ENCODE data around the gene ZNF3. TPM values are rescaled to one million over a fixed set of nuclear protein-coding genes. Genes with fewer than 3 reads are reported as not detected.

ZNF3 gene
- total RNA-seq, 1 donor from 2014 or later = 24.6 TPM

GRCh38 chr7:100102950-100103840 lies 21.7 kb upstream of the ZNF3 start:
- H3K36me3 Mint-ChIP-seq (ENCODE audit: low read depth) = peaks cover 37% of the 10 kb centered on the region
- H3K9me3 Mint-ChIP-seq = no peaks in the 10 kb centered on the region
- peak overlapping the region; percentile 94 for H3K4me3 Mint-ChIP-seq
- DNase-seq (ENCODE audit: low spot score) = no peak
- intact Hi-C loops (cut with micrococcal nuclease) = no loop called here
- H3K27ac Mint-ChIP-seq = no peak overlapping the region
- no peaks in the 10 kb centered on the region for H3K27me3 Mint-ChIP-seq (ENCODE audit: insufficient read depth)
- peaks cover 29% of the 10 kb centered on the region for H3K4me1 Mint-ChIP-seq (ENCODE audit: low read depth)

DNA sequence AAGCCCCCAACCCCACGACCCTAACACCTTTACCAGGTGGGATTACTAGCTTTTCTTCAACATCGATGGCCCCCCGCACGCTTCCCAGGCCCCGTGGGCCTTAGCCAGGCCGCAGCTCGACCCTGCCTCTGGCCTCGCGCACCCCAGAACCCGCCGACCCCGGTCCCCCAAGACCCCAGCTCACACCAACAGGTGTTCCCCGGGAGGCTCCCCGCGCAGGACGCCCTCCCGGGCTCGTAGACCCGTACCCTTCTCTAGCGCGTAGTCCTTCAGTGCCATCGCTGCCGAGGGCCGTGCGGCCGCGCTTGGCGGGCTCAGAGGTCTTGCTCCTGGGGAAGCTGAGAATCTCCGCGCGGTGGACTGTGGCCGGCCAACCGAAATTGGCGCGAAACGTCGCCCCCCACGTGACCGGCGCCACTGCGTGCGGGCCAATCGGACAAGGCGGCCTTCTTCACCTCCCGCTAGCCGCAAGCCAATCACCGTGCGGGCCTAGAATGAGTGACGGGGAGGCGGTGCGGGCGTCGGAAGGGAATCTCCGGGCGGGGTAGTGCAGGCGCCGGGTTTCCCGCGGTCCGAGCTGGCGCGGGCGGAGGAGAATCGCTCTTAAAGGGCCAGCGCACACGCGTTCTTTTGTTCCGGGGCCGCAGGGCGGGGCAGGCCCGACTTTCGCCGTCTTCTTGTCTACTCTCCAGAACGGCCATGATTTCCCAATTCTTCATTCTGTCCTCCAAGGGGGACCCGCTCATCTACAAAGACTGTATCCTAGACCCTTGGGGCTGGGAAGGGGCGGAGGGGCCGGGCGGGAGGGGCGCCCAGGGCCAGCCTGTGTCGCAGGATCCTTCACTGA lies 19.7 kb upstream of the ZNF3 start, which contains the start of the genes AP4M1 and MCM7:
TSS of gene AP4M1 (plus strand) at position 628 of the 847 bp plus-strand sequence. CDS start at position 700, 72 bp downstream.
TSS of gene MCM7 (minus strand) at position 382 of the 847 bp plus-strand sequence. CDS start at position 279, 103 bp downstream.
- Mint-ChIP-seq H3K4me1 (ENCODE audit: low read depth) (peaks cover 39% of the 10 kb centered on the region), H3K4me3 (peak within 1 kb of the TSS; percentile 94), H3K9me3 (no peaks in the 10 kb centered on the region), H3K27ac (peak within 1 kb of the TSS; percentile 97), H3K27me3 (ENCODE audit: insufficient read depth) (no peaks in the 10 kb centered on the region), H3K36me3 (ENCODE audit: low read depth) (peaks cover 47% of the 10 kb centered on the region)
- intact Hi-C loops (cut with micrococcal nuclease) = loop anchor here (1.0 to 2.0 kb wide), 11 partner anchors 18 to 604 kb away; partner anchors contain the start of genes CNPY4, LAMTOR4, MEPCE and PPP1R35
- peak; percentile 98 for DNase-seq (ENCODE audit: low spot score)

- Mint-ChIP-seq H3K4me3 (peak overlapping the region; percentile 94), H3K27me3 (ENCODE audit: insufficient read depth) (no peaks in the 10 kb centered on the region), H3K36me3 (ENCODE audit: low read depth) (peaks cover 53% of the 10 kb centered on the region), H3K9me3 (no peaks in the 10 kb centered on the region), H3K27ac (peak overlapping the region; percentile 97), H3K4me1 (ENCODE audit: low read depth) (peaks cover 45% of the 10 kb centered on the region)
- intact Hi-C loops (cut with micrococcal nuclease) = loop anchor here (1.0 to 2.0 kb wide), 14 partner anchors 11 to 605 kb away; partner anchors contain the start of genes CNPY4, GNB2, LAMTOR4 and MBLAC1
- DNase-seq (ENCODE audit: low spot score) = peak; percentile 89
Measured at GRCh38 chr7:100100420-100101015, 19.0 kb upstream of the ZNF3 start.

- intact Hi-C loops (cut with micrococcal nuclease) = no loop called here
- H3K27ac Mint-ChIP-seq = peak overlapping the region; percentile 97
- H3K27me3 Mint-ChIP-seq (ENCODE audit: insufficient read depth) = no peaks in the 10 kb centered on the region
- H3K4me3 Mint-ChIP-seq = peak overlapping the region; percentile 94
- H3K9me3 Mint-ChIP-seq = no peaks in the 10 kb centered on the region
- H3K4me1 Mint-ChIP-seq (ENCODE audit: low read depth) = peaks cover 45% of the 10 kb centered on the region
- peaks cover 58% of the 10 kb centered on the region for H3K36me3 Mint-ChIP-seq (ENCODE audit: low read depth)
- DNase-seq (ENCODE audit: low spot score) = no peak
Measured at GRCh38 chr7:100099452-100099851, 17.9 kb upstream of the ZNF3 start.

DNA sequence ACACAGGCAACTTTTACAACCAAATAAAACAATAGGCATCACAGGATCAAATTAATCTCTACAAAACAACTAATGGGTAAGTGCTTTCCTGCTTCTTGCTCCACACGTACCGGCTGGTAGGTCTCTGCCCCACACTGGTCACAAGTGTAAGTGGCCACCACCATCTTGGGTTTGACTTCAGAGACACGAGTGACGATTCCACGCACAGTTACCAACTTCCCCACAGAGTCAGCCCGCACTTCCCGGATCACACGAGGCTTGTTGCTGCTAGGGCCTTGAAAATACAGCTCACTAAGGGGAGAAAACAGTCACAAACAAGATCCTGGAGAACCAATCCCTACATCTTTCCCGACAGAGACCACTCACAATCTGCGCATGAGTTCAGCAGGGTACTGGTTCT lies 17.4 kb upstream of the ZNF3 start:
- Mint-ChIP-seq H3K27ac (peak overlapping the region; percentile 67), H3K9me3 (no peaks in the 10 kb centered on the region), H3K36me3 (ENCODE audit: low read depth) (peaks cover 58% of the 10 kb centered on the region), H3K27me3 (ENCODE audit: insufficient read depth) (no peaks in the 10 kb centered on the region), H3K4me3 (peak overlapping the region; percentile 94), H3K4me1 (ENCODE audit: low read depth) (peaks cover 43% of the 10 kb centered on the region)
- no peak for DNase-seq (ENCODE audit: low spot score)
- intact Hi-C loops (cut with micrococcal nuclease) = no loop called here

- H3K4me3 Mint-ChIP-seq = no peak overlapping the region
- no peak overlapping the region for H3K27ac Mint-ChIP-seq
- no peaks in the 10 kb centered on the region for H3K27me3 Mint-ChIP-seq (ENCODE audit: insufficient read depth)
- no peak for DNase-seq (ENCODE audit: low spot score)
- intact Hi-C loops (cut with micrococcal nuclease) = no loop called here
- H3K4me1 Mint-ChIP-seq (ENCODE audit: low read depth) = peaks cover 54% of the 10 kb centered on the region
- no peaks in the 10 kb centered on the region for H3K9me3 Mint-ChIP-seq
- peaks cover 81% of the 10 kb centered on the region for H3K36me3 Mint-ChIP-seq (ENCODE audit: low read depth)
Measured at GRCh38 chr7:100095704-100096103, 14.2 kb upstream of the ZNF3 start.

- Mint-ChIP-seq H3K9me3 (no peaks in the 10 kb centered on the region), H3K27me3 (ENCODE audit: insufficient read depth) (no peaks in the 10 kb centered on the region), H3K27ac (no peak overlapping the region), H3K4me3 (no peak overlapping the region), H3K36me3 (ENCODE audit: low read depth) (peaks cover 84% of the 10 kb centered on the region), H3K4me1 (ENCODE audit: low read depth) (peaks cover 56% of the 10 kb centered on the region)
- intact Hi-C loops (cut with micrococcal nuclease) = no loop called here
- DNase-seq (ENCODE audit: low spot score) = no peak
Measured at GRCh38 chr7:100095289-100095688, 13.8 kb upstream of the ZNF3 start.

- H3K36me3 Mint-ChIP-seq (ENCODE audit: low read depth) = peaks cover 79% of the 10 kb centered on the region
- H3K27ac Mint-ChIP-seq = no peak overlapping the region
Measured at GRCh38 chr7:100093925-100094486, 12.5 kb upstream of the ZNF3 start.

DNA sequence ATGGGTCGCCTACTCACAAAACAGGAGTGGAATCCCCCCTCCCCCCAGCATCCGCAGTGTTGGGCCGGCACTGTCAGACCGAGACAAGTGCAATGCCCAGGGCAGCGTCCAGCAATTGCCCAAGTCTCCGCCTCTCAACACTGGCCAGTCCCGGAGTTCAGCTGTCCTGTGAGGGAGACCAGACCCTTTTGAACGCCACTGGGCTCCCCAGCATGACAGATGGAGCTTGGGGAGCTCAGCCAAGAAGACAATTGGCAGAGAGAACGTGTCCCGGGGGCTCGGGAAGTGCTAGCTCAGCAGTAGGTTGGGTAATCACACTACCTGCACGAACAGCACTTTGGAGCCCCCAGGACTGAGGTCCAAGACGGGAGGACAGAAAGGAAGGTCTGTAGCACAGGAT lies 12.0 kb upstream of the ZNF3 start:
- no peak overlapping the region for H3K4me3 Mint-ChIP-seq
- H3K27me3 Mint-ChIP-seq (ENCODE audit: insufficient read depth) = no peaks in the 10 kb centered on the region
- peaks cover 48% of the 10 kb centered on the region for H3K4me1 Mint-ChIP-seq (ENCODE audit: low read depth)
- no peaks in the 10 kb centered on the region for H3K9me3 Mint-ChIP-seq
- DNase-seq (ENCODE audit: low spot score) = no peak
- H3K36me3 Mint-ChIP-seq (ENCODE audit: low read depth) = peaks cover 74% of the 10 kb centered on the region
- intact Hi-C loops (cut with micrococcal nuclease) = no loop called here
- no peak overlapping the region for H3K27ac Mint-ChIP-seq

More at GRCh38 chr7:100093925-100094486, 12.5 kb upstream of the ZNF3 start:
- intact Hi-C loops (cut with micrococcal nuclease) = no loop called here
- no peaks in the 10 kb centered on the region for H3K27me3 Mint-ChIP-seq (ENCODE audit: insufficient read depth)
- H3K9me3 Mint-ChIP-seq = no peaks in the 10 kb centered on the region
- no peak overlapping the region for H3K4me3 Mint-ChIP-seq
- no peak for DNase-seq (ENCODE audit: low spot score)
- H3K4me1 Mint-ChIP-seq (ENCODE audit: low read depth) = peaks cover 53% of the 10 kb centered on the region

- intact Hi-C loops (cut with micrococcal nuclease) = no loop called here
- no peaks in the 10 kb centered on the region for H3K27me3 Mint-ChIP-seq (ENCODE audit: insufficient read depth)
- DNase-seq (ENCODE audit: low spot score) = no peak
- H3K27ac Mint-ChIP-seq = no peak overlapping the region
- H3K4me1 Mint-ChIP-seq (ENCODE audit: low read depth) = peaks cover 44% of the 10 kb centered on the region
- no peaks in the 10 kb centered on the region for H3K9me3 Mint-ChIP-seq
- no peak overlapping the region for H3K4me3 Mint-ChIP-seq
- peaks cover 70% of the 10 kb centered on the region for H3K36me3 Mint-ChIP-seq (ENCODE audit: low read depth)
Measured at GRCh38 chr7:100093054-100093453, 11.5 kb upstream of the ZNF3 start.

- Mint-ChIP-seq H3K4me3 (peak overlapping the region; percentile 90), H3K27ac (no peak overlapping the region), H3K27me3 (ENCODE audit: insufficient read depth) (peaks cover 3% of the 10 kb centered on the region), H3K36me3 (ENCODE audit: low read depth) (peaks cover 59% of the 10 kb centered on the region), H3K9me3 (no peaks in the 10 kb centered on the region), H3K4me1 (ENCODE audit: low read depth) (peaks cover 35% of the 10 kb centered on the region)
- DNase-seq (ENCODE audit: low spot score) = no peak
- intact Hi-C loops (cut with micrococcal nuclease) = no loop called here
Measured at GRCh38 chr7:100091411-100092181, 10.1 kb upstream of the ZNF3 start.

Measured in activated T-helper 1 cell treated with anti-CD3 and anti-CD28 coated beads, Interleukin-12 subunit alpha, Interleukin-12 subunit beta, Interleukin-2, Interleukin-4 antibody, amounts not matched to agents 30 ng/mL and 10 ng/mL and 1 ng/mL, durations not matched to agents 14 hours and 24 hours and 36 hours (primary cell).